Measurements from ENCODE around the gene GIGYF2.

DNA sequence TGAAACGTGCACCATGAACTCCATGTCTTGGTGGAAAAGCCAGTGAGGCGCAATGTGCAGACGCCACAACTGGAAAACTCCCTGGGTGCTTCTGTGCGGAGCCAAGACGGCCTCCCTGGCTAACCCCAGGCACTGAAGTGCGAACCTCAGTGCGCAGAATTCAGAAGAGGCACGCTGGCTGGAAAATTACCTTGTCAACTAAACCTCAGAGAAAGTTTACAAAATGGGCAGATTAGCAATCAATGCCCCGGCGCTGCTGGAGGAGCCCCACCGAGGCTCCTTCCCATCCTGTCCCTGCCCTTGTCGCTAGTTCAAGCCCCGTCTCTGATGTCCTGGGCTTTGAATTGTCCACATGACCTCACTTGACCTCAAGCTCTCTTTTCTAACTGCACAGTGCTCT lies 195.1 kb downstream of the GIGYF2 start:
- TF ChIP-seq, protein P1, sequence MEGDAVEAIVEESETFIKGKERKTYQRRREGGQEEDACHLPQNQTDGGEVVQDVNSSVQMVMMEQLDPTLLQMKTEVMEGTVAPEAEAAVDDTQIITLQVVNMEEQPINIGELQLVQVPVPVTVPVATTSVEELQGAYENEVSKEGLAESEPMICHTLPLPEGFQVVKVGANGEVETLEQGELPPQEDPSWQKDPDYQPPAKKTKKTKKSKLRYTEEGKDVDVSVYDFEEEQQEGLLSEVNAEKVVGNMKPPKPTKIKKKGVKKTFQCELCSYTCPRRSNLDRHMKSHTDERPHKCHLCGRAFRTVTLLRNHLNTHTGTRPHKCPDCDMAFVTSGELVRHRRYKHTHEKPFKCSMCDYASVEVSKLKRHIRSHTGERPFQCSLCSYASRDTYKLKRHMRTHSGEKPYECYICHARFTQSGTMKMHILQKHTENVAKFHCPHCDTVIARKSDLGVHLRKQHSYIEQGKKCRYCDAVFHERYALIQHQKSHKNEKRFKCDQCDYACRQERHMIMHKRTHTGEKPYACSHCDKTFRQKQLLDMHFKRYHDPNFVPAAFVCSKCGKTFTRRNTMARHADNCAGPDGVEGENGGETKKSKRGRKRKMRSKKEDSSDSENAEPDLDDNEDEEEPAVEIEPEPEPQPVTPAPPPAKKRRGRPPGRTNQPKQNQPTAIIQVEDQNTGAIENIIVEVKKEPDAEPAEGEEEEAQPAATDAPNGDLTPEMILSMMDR (IDR thresholded peaks at IDR 0.05) = no peak
- TF ChIP-seq EP300 (IDR thresholded peaks at IDR 0.05) = no peak
- TF ChIP-seq POLR2A (IDR thresholded peaks at IDR 0.05) = no peak
- TF ChIP-seq POLR2AphosphoS5 (IDR thresholded peaks at IDR 0.05) = no peak

Data from gastroesophageal sphincter (tissue), 3 donors.